ENCODE results near the gene P2RY14.
"Not testable (repeated sequence)": the region's sequence is repeated elsewhere in the genome, so short reads cannot be mapped to it uniquely, and the experiment has no call there.

Gene P2RY14

GRCh38 chr3:151256749-151257148, 21.6 kb downstream of the P2RY14 start:
- no peak for DNase-seq

- DNase-seq = no peak
These were observed 29.5 kb downstream of the P2RY14 start for GRCh38 chr3:151248772-151249337.

- not testable (repeated sequence) for DNase-seq
These were observed 36.3 kb downstream of the P2RY14 start for GRCh38 chr3:151242006-151242405.

GRCh38 chr3:151236736-151237135, 41.6 kb downstream of the P2RY14 start:
- no peak for DNase-seq

GRCh38 chr3:151236316-151236715, 42.0 kb downstream of the P2RY14 start:
- DNase-seq = no peak

- no peak for DNase-seq
These were observed 43.5 kb downstream of the P2RY14 start for GRCh38 chr3:151234825-151235224.

GRCh38 chr3:151232991-151233390, 45.4 kb downstream of the P2RY14 start:
- DNase-seq = no peak

- DNase-seq = not testable (repeated sequence)
These were observed 45.9 kb downstream of the P2RY14 start for GRCh38 chr3:151232403-151232802.

GRCh38 chr3:151230646-151231045, 47.7 kb downstream of the P2RY14 start:
- DNase-seq = no peak

GRCh38 chr3:151228666-151229040, 49.7 kb downstream of the P2RY14 start:
- peak; percentile 45 for DNase-seq

- DNase-seq = peak; percentile 88
These were observed 50.3 kb downstream of the P2RY14 start for GRCh38 chr3:151227807-151228665.

- no peak for DNase-seq
These were observed 51.0 kb downstream of the P2RY14 start for GRCh38 chr3:151227266-151227806.

GRCh38 chr3:151226825-151227224, 51.5 kb downstream of the P2RY14 start:
- no peak for DNase-seq

GRCh38 chr3:151226088-151226563, 52.2 kb downstream of the P2RY14 start:
- no peak for DNase-seq

- DNase-seq = no peak
These were observed 53.0 kb downstream of the P2RY14 start for GRCh38 chr3:151225040-151225975.

- no peak for DNase-seq
These were observed 54.0 kb downstream of the P2RY14 start for GRCh38 chr3:151224268-151224866.

- no peak for DNase-seq
These were observed 59.3 kb downstream of the P2RY14 start for GRCh38 chr3:151219056-151219455.

- no peak for DNase-seq
These were observed 60.2 kb downstream of the P2RY14 start for GRCh38 chr3:151218136-151218535.

- DNase-seq = no peak
These were observed 61.4 kb downstream of the P2RY14 start for GRCh38 chr3:151216641-151217607.

- DNase-seq = no peak
These were observed 63.9 kb downstream of the P2RY14 start for GRCh38 chr3:151214459-151214858.

GRCh38 chr3:151213881-151214280, 64.5 kb downstream of the P2RY14 start:
- DNase-seq = no peak

Measured in right hindlimb (tissue), 1 donor.